Suppressor macrophage (primary cell): Measurements from ENCODE around the gene ARHGEF1.
A peak's percentile ranks its signal among the peaks of the same experiment; 100 is the strongest.

ENCODE experiments used
- DNase-seq, 4 experiments: peaks; one replicate each; pipeline ENCODE4 v3.0.0-alpha.2; 2020 to 2022

ARHGEF1 gene

DNA sequence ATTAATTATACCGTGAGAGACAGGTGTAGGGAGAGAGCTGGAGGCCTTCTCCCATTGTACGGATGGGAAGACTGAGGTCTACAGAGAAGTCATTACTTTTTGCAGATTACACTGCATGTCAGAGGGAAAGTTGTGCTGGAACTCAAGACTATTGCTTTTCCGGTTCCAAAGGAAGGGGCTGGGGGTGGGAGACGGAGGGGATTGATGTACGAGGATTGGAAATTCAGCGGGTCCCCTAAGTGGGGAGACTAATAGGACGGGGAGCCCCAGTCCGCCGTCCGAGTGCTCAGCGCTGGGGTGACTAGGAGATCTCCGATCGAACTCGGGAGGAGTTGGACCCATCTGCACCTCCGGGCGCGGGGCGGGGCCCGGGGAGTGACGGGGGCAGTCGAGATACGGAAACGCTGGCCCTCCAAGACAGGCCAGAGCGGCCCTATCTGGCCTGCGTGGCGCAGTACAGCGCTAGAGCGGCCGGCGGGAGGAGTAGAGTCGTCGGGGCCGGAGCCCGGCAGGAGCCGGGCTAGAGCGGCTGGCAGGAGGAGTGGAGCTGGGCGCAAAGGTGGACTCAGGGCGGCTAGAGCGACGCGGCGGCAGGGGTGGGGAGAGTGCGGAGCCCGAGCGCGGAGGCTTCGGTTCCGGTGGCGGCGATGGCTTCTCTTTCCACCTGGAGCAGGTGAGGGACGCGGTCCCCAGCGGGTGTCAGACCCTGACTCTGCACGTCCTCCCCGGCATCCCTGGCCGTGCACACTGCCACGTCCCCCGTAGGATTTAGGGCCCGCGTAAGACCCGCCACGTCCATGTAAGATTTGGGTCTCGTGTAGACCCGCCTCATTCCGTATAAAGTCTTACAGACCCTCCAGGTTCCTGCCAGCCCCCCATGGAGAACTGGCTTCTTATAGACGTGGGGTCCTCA lies 1.1 kb downstream of the ARHGEF1 start:
- peak; percentile 96 to 99 (median 98) for DNase-seq

DNA sequence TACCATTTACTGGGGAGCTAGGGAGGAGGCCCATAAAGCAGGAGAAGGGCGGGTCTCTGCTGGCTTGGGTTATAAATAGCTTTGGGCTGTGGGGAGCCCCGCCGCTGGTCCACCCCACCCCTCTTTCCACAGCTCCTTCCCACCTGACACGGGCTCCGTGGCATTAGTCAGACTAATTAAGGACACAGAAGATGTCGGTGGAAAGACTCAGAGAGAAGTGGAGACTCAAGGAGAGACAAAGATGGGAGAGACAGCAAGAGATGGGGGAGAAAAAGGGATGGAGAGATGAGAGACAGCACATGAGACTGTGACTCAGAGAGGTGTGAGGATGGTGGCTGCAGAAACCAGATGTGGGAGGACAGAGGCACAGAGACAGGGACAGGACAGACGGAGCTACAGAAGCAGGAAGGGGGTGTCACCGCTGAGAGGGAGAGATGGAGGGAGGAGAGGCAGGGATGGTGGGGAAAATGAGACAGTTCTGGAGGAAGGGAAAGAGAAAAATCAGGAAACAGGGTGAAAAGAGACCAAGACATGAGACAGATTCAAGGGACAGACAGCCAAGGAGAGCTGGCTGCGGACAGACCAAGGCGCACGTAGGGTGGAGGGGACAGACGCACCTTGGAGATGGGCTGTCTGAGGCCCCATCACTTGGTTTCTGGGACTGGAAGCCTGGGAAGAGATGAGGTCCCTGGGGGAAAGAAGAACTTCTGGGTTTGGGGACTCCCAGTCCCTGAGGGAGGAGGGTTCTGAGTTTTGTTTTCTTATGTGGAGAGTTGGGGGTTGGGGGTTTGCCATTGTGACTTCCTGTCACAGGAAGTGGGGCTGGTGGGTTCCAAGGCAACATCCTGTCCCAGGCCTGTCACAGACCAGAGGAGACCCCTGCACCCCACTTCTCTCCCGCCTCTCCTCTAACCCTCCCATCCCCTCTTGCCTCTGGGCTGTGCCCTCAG lies 4.1 kb downstream of the ARHGEF1 start:
- no peak for DNase-seq

DNA sequence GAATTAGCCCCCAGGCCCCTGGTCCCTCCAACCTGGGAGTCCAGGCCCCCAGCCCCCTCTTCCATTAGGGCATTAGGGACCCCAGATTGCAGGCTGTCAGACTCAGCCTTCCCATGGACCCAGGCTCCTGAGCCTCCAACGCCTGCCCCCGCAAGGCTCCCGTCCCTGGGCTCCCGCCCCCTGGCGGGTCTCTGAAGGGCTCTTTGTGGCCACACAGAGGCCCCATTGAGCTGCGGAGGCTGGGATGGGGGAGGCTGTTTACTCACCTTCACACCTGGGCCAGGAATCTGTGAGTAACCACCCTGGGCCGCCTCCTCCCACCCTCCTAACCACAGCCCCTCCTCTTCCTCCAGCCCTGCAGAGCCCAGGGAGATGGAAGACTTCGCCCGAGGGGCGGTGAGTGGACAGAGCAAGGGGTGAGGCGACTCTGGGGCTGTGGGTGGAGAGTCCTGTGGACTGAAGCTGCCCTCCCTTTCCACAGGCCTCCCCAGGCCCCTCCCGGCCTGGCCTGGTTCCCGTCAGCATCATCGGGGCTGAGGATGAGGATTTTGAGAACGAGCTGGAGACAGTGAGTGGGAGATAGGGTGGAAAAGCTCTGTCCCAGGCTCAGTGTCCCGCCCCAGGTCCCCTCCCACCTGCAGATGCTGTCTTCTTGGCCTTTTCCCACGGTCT lies 4.9 kb downstream of the ARHGEF1 start:
- DNase-seq: no peak

DNA sequence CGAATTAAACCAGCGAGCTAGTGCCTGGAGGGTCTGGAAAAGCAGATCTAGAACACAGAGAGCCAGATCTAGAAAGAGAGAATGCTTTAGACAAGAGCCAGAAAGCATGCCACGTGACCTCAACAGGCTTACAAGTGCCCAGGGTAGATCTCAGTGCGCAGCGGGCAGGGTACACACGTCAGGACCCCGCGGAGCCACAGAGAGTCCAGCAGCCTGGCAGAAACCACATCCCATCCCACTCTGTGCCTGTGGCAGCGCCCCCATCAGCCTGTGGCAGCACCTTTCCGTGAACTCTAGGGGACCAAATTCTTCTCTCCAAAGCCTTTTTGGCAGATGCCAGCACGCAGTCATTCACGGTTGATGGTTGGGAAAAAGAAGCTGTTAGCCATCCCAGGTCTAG lies 5.9 kb downstream of the ARHGEF1 start:
- DNase-seq: no peak

DNA sequence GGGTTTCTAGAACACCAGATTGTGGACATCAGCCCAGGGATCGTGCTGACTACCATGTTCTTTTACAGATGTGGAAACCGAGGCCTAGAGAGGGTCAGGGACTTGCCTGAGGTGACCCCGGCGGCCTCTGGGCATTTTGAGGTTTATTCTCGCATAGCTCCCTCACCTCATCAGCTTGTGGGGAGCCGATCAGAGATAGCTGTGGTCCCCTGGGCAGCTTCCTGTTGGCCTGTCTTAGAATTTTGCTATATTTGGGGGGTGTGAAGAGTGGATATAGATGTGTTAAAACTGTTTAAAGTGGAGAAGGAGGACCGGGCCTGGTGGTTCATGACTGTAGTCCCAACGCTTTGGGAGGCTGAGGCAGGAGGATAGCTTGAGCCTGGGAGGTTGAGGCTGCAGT lies 6.9 kb downstream of the ARHGEF1 start:
- no peak for DNase-seq

DNA sequence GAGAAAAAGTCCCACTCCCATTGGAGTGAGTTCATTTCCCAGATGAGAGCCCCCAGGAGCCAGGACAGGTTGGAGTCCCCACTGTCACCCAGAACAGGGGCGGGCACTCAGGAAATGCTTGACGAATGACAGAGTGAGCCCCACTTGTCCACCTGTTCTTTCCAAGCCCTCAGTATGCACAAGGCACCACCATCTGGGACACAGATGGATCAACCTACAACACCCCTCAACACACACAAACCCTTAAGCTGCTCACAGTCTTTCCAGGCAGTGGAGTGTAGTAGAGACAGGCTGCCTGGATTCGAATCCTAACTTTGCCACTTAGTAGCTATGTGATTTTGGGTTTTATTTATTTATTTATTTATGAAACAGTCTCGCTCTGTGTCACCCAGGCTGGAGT lies 8.0 kb downstream of the ARHGEF1 start:
- DNase-seq: no peak

DNA sequence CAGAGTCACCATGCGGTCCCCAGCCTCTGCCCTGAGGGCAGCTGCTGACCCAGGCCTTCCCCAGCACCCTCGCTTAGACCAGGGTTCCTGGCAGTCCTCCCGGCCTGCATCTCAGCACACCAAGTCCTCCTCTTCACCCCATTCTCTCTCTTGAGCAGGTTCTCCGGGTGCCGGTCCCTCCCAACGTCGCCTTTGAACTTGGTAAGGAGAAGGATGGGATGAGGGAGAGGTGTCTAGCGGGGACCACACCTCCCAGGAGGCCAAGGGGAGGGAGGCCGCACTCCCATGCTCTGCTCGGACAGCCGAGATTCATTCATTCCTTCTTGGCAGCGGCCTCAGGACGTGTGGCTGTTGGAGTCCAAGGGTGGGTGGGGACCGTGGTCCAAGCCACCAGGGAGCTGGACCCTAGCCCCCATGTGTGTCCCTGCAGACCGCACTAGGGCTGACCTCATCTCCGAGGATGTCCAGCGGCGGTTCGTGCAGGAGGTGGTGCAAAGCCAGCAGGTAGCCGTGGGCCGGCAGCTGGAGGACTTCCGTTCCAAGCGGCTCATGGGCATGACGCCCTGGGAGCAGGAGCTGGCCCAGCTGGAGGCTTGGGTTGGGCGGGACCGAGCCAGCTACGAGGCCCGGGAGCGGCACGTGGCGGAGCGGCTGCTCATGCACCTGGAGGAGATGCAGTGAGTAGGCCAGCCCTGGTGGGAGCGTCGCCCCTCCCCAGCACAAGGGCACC lies 9.4 kb downstream of the ARHGEF1 start:
- no peak for DNase-seq

DNA sequence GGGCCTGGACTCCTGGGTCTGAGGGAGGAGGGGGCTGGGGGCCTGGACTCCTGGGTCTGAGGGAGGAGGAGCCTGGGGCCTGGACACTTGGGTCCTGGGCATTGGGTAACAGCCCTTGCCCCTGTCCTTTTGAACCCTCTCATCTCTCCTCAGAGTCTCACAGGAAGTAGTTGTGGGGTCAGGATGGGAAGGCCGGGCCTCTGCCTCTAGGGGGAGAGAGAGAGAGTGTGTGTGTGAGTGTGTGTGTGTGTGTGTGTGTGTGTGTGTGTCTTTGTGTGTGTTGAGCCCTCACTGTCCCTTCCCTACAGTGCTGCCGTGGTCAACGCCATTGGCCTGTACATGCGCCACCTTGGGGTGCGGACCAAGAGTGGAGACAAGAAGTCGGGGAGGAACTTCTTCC lies 10.9 kb downstream of the ARHGEF1 start:
- DNase-seq: no peak

DNA sequence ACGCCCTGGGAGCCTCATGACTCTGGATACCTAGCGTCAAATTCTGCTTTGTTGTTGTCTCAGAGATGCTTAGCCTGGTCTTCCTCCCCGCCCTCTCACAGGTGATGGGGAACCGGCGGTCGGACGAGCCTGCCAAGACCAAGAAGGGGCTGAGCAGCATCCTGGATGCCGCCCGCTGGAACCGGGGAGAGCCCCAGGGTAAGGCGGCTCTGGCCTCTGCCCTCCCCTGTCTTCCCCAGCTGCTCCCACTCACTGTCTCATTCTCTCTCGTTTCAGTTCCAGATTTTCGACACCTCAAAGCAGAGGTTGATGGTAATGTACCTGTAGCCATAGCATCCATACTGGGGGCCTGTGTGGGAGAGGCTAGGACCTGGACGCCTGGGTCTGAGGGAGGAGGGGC lies 11.4 kb downstream of the ARHGEF1 start:
- no peak for DNase-seq

DNA sequence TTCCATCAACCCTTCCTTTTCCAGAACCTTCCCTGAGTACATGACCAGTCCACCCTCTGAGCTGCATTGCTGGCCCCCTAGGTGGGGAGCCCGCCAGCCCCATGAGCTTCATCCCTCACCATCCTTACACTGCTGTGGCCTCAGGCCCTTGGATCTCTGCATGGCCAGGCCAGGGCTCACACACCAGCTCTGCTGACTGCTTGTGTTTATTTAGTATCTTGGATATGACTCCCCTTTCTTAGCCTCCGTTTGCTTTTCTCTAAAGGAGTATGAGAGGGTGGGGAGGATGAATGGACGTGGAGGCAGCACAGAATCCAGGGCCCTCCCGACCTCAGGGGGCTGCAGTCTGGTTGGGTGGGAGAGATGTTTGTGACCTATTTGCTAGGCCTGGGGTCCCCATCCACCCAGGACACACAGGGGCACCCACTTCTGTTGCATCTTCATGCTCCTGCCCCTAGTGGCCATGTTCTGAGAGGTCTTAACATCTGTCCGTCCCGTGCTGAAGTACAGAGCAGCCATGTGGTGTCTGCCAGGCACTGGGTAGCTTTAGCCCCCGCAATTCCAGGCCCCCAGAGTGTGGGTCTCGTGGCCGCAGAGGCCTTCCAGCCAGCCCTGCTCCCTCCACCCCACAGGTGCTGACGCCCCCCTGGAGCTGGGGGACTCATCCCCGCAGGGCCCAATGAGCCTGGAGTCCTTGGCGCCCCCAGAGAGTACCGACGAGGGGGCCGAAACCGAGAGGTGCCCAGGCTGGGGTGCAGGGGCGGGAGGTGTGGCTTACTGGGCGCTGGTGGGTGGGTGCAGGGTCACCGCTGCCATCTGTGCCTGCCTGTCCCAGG lies 13.0 kb downstream of the ARHGEF1 start:
- DNase-seq: no peak

DNA sequence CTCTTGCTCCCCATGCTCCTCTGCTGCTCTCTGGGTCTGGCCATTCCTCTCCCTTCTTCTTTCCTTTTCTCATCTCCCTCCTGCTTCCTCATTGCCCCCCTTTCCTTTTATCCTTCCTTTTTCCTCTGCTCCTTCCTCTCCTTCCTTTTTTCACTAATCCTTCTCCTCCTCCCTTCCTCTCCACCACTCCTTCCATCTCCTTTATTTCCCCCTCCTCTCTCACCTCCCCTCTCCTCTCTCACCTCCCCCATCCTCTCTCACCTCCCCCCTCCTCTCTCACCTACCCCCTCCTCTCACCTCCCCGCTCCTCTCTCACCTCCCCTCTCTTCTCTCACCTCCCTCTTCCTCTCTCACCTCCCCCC lies 13.6 kb downstream of the ARHGEF1 start:
- no peak for DNase-seq

DNA sequence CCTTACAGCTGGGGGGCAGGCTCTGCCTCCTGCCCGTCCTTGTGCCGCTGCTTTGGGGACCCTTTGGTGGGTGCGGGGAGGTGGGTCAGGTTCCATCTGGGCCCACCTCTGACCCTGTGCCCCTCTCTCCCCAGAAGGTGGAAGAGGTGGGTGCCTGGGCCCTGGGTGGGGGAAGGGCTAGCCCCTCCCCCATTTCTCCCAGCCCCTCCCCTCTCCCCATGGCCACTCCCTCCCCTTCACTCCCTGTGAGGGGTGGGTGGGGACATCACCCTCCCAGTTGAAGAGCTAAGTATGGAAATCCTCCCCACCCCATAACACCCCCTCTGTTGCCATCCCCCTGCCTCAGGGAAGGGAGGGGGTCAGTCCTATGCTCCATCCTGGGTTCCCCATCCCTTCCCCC lies 14.2 kb downstream of the ARHGEF1 start:
- DNase-seq: no peak

DNA sequence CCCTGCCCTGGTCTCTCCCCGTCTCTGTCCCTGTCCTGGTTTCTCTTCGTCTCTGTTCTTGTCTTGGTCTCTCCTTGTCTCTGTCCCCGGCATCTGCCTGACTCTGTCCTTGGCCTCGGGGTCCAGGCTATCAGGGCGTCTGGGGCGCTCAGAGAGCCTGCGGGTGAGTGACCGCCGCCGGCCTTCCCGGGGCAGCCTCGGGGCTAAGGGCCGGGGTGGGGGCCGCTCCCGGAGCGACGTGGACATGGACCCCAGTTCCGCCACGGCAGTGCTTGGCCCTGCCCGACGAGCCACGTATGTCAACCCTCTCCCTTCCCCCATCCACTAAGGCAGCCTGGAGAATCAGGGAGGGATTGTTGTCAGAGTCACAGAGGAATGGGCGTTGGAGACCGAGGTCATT lies 14.8 kb downstream of the ARHGEF1 start:
- DNase-seq: no peak

DNA sequence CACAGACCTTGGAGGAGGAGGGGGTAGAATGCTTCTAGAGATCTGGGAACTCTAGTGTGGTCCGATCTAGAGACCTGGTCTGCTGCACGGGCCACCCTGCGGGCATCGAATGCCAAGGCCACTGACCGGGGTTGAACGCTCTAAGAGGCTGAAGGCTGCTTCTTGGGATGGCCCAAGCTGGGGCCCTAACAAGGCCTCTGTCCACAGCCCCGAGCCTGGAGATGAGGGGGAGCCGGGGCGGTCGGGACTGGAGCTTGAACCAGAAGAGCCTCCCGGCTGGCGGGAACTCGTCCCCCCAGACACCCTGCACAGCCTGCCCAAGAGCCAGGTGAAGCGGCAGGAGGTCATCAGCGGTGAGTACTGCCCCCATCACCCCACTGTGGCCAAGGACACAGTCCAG lies 15.3 kb downstream of the ARHGEF1 start:
- no peak for DNase-seq

DNA sequence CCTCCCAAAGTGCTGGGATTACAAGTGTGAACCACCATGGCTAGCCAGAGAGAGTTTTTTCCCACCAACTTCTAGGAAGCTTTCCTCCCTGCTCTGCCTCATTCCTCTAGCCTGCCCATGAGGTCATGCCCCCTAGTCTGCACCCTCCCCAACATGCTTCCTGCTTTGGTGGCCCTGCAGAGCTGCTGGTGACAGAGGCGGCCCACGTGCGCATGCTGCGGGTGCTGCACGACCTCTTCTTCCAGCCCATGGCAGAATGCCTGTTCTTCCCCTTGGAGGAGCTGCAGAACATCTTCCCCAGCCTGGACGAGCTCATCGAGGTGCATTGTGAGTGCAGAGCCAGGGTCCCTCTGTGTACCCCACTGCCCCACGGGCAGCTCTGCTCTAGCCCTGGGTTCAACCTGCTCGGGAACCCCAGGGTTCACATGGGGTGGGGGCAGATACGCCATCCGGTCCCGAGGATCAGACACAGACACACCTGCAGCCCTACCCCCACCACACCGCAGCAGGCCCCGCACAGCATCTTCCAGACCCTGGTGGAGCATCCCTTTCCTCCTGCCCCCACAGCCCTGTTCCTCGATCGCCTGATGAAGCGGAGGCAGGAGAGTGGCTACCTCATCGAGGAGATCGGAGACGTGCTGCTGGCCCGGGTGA lies 18.9 kb downstream of the ARHGEF1 start:
- no peak for DNase-seq

DNA sequence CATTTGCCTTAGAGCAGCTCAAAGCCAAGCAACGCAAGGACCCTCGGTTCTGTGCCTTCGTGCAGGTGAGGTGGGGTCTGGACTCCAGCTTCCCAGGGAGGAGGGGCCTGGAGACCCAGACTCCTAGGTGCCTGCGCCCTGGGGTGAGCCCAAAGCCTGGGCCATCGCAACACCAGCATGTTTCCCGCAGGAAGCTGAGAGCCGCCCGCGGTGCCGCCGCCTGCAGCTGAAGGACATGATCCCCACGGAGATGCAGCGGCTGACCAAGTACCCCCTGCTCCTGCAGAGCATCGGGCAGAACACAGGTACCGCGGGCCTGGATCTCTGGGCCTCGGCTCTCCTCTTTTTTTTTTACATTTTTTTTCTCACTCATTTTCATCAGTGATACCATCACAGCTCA lies 19.6 kb downstream of the ARHGEF1 start:
- no peak for DNase-seq

DNA sequence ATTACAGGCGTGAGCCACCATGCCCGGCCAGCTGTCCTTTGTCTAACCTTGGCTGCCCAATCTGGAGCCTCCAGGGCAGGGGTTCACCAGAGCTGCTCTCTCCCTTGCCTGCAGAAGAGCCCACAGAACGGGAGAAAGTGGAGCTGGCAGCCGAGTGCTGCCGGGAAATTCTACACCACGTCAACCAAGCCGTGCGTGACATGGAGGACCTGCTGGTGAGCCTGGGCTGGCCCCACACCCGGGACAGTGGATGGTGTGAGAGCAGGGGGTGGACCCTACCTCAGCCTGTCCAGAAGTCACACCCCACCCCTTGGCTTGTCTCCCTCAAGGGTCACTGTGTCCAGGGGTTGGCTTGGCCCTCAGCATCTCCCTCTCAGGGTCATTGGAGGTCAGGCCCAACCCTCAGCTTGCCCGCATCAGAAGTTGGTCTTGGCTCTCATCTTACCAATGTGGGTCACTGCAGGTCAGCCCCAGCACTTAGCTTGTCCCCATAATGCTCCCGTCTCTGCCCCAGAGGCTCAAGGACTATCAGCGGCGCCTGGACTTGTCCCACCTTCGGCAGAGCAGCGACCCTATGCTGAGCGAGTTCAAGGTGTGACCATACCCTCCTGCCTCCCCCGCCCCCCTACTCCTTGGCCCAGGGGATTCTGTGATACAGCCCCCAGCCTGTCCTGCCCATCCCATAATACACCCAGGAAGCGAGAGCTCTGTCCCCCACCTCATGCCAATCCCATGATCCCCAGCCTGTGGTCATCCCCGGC lies 20.4 kb downstream of the ARHGEF1 start:
- no peak for DNase-seq

DNA sequence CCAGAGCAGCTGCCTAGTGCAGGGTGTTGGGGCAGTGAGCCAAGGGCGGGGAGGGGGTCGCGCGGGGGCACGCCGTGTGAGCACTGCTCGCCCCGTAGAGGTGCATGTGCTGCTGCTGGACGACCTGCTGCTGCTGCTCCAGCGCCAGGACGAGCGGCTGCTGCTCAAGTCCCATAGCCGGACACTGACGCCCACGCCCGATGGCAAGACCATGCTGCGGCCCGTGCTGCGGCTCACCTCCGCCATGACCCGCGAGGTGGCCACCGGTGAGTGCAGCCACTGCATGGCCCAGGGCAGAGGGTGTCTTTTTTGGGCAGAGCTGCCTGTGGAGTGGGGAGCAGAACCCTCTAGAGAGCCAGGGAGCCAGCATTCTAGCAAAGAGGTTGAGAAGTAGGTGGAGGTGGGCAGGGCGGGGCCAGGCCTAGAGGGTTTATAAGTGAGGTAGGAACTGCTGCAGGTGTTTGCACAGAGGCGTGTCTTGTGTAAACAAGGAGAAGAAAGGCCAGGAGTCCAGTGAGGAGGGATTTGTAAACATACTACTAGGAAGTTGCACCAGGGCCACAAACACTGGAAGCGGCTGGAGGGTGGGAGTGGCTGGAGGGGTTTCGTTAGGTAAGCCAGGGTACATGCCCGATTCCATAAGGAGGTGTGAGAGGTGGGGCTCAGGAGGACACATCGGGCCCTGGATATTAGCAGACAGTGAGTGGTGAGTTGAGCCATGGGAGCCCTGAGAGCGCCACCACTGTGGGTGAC lies 21.3 kb downstream of the ARHGEF1 start:
- DNase-seq: no peak

DNA sequence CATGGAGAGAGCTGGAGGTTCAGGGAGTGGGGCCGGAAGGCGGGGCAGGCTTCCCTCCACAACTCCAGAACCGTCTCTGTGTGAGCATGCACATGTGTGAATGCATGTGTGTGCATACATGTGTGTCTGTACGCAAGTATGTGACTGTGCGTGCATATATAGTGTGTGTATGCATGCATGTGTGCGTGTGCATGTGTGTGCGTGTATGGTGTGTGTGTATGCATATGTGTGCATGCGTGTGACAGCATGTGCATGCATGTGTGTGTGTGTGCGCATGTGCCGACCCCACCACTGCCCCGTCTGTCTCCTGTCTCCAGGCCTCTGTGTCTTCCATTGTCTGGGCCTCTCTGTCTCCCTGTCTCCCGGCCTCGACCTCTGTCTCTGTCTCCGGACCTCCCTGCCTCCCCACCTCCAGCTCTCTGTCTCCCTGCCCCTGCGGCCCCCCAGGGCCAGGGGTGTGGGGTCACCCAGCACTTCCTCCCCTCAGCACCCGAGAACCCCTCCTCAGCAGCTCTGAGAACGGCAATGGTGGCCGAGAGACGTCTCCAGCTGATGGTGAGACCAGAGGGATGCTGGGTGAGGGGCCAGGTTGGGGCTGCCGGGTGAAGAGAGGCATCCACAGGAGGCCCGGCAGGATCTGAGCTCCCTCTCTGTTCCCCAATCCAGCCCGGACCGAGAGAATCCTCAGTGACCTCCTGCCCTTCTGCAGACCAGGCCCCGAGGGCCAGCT lies 22.5 kb downstream of the ARHGEF1 start:
- DNase-seq: no peak
